Measurements from ENCODE around the gene HDAC4.

DNA sequence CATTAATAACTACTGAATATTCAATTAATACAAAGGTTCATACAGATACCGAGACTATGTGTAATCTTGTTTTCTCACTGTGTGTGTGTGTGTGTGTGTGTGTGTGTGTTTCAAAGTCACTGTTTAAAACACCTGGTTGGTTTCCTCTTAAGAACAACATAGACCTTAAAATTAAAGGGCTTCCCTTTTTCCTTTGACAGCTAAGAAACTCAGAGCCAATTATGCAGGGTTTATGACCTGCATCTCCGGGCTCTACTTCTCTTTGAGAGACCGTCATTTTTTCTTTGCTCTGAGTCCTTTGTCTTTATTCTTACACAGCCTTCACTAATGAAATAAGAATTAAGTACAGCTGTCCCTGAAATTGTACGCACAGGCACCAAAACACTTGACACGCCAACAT lies 145.6 kb downstream of the HDAC4 start:
- TF ChIP-seq, protein P1, sequence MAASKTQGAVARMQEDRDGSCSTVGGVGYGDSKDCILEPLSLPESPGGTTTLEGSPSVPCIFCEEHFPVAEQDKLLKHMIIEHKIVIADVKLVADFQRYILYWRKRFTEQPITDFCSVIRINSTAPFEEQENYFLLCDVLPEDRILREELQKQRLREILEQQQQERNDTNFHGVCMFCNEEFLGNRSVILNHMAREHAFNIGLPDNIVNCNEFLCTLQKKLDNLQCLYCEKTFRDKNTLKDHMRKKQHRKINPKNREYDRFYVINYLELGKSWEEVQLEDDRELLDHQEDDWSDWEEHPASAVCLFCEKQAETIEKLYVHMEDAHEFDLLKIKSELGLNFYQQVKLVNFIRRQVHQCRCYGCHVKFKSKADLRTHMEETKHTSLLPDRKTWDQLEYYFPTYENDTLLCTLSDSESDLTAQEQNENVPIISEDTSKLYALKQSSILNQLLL (CRISPR knock-in tag; IDR thresholded peaks at IDR 0.05; ENCODE audit: borderline replicate concordance): no peak
- no peak for TF ChIP-seq RCOR1 (IDR thresholded peaks at IDR 0.05; ENCODE audit: borderline replicate concordance in 1 of 2, low read depth in 2 of 2, low read length in 2 of 2)
